ENCODE data around the gene ESF1. TPM values are rescaled to one million over a fixed set of nuclear protein-coding genes. Genes with fewer than 3 reads are reported as not detected.

The ESF1 gene
- total RNA-seq, 1 experiment from 2014 or later, result 28.7 TPM

GRCh38 chr20:13810446-13810845 is 25.7 kb upstream of the ESF1 start:
- Mint-ChIP-seq H3K4me3 (no peak overlapping the region), H3K36me3 (peaks cover 26% of the 10 kb centered on the region)
- POLR2A ChIA-PET, result no interaction called here

More at GRCh38 chr20:13810446-13810845, 25.7 kb upstream of the ESF1 start:
- CTCF ChIA-PET, result no interaction called here
- Mint-ChIP-seq H3K27me3 (ENCODE audit: low read depth) (no peaks in the 10 kb centered on the region), H3K4me1 (no peaks in the 10 kb centered on the region), H3K27ac (no peak overlapping the region), H3K9me3 (no peaks in the 10 kb centered on the region)
- ATAC-seq (no peak), DNase-seq (ENCODE audit: low spot score) (no peak)
- no peak for TF ChIP-seq NR1H2 (CRISPR knock-in tag; IDR thresholded peaks at IDR 0.05)
- TF ChIP-seq ZNF532 (CRISPR knock-in tag; IDR thresholded peaks at IDR 0.05; ENCODE audit: borderline replicate concordance), result no peak
- TF ChIP-seq MYBL2 (CRISPR knock-in tag; IDR thresholded peaks at IDR 0.05), result no peak
- no peak for TF ChIP-seq ESRRA (CRISPR knock-in tag; IDR thresholded peaks at IDR 0.05; ENCODE audit: borderline replicate concordance)
- no peak for TF ChIP-seq AFF4 (CRISPR knock-in tag; IDR thresholded peaks at IDR 0.05; ENCODE audit: borderline replicate concordance)
- TF ChIP-seq PREB (CRISPR knock-in tag; IDR thresholded peaks at IDR 0.05; ENCODE audit: borderline replicate concordance), result no peak
- no peak for TF ChIP-seq FOXK1 (CRISPR knock-in tag; IDR thresholded peaks at IDR 0.05)
- TF ChIP-seq FOXJ3 (CRISPR knock-in tag; IDR thresholded peaks at IDR 0.05; ENCODE audit: borderline replicate concordance), result no peak
- TF ChIP-seq ZNF416 (CRISPR knock-in tag; IDR thresholded peaks at IDR 0.05), result no peak
- no peak for TF ChIP-seq ZNF425 (CRISPR knock-in tag; conservative IDR thresholded peaks at IDR 0.05)
